ENCODE results near the gene FPR2. TPM values are rescaled to one million over a fixed set of nuclear protein-coding genes. Genes with fewer than 3 reads are reported as not detected.
A peak's percentile ranks its signal among the peaks of the same experiment; 100 is the strongest.

The FPR2 gene
- total and polyA plus RNA-seq, 9 of the 15 experiments (the other 6 are each of a cell fraction or from before 2014, with no cell fraction given): 0.03 to 0.15 (median 0.07) TPM; not detected in 6

DNA sequence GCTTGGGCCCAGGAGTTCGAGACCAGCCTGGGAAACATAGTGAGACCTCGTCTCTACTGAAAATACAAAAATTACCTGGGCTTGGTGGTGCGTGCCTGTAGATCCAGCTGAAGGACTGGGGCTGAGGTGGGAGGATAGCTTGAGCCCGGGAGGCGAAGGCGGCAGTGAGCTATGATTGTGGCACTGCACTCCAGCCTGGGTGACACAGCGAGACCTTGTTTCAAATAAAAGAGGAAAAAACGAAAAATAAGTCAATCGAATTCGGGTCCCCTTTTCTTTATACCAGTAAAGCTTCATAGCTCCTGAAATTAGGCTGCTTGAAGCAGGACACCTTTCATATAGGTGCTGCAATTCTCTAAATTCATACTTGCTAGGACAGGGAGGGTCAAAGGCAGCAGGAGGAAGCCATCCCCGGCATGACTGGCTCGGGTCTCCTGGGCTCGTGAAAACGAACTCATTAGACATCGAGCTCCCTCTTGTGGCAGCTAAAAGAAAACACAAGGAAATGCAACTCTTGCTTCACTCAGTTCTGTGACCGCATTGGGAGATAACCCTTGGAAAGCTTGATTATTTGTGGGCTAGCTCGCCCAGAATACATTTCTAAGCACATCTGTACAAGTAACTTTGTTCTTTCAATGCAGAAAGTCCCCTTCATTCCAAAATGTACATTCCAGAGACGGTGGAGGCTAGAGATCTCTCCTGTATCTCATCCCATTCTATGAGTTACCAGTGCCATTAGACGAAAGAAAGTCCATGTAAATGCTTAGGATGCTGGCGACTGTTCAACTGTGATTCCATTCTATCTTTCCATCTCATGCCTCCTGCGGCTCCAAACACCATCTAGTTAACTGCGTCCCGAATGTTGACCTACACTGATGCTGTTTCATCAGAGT lies 16.8 kb downstream of the FPR2 start (continued):
- TF ChIP-seq, protein P1, sequence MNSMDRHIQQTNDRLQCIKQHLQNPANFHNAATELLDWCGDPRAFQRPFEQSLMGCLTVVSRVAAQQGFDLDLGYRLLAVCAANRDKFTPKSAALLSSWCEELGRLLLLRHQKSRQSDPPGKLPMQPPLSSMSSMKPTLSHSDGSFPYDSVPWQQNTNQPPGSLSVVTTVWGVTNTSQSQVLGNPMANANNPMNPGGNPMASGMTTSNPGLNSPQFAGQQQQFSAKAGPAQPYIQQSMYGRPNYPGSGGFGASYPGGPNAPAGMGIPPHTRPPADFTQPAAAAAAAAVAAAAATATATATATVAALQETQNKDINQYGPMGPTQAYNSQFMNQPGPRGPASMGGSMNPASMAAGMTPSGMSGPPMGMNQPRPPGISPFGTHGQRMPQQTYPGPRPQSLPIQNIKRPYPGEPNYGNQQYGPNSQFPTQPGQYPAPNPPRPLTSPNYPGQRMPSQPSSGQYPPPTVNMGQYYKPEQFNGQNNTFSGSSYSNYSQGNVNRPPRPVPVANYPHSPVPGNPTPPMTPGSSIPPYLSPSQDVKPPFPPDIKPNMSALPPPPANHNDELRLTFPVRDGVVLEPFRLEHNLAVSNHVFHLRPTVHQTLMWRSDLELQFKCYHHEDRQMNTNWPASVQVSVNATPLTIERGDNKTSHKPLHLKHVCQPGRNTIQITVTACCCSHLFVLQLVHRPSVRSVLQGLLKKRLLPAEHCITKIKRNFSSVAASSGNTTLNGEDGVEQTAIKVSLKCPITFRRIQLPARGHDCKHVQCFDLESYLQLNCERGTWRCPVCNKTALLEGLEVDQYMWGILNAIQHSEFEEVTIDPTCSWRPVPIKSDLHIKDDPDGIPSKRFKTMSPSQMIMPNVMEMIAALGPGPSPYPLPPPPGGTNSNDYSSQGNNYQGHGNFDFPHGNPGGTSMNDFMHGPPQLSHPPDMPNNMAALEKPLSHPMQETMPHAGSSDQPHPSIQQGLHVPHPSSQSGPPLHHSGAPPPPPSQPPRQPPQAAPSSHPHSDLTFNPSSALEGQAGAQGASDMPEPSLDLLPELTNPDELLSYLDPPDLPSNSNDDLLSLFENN (IDR thresholded peaks at IDR 0.05; ENCODE audit: low read depth in 2 of 2, low read length in 2 of 2): 0 out of 4 replicates have a peak, but pooled peaks of 1 of the 2 experiments have one; percentile 19
- TF ChIP-seq EP300 (IDR thresholded peaks at IDR 0.05; ENCODE audit: low read length) (peak; percentile 49; the same call in 1 of the 2 replicates), NR2C1 (IDR thresholded peaks at IDR 0.05) (0 out of 2 replicates have a peak, but pooled peaks have one; percentile 36), NR2C1 (tag; IDR thresholded peaks at IDR 0.05) (peak; percentile 25; the same call in 1 of the 2 replicates), NR2C2 (CRISPR knock-in tag; IDR thresholded peaks at IDR 0.05) (no peak), NR2C2 (tag; IDR thresholded peaks at IDR 0.05) (peak; percentile 60), ZNF507 (tag; conservative IDR thresholded peaks at IDR 0.05) (no peak), CXXC5 (CRISPR knock-in tag; IDR thresholded peaks at IDR 0.05) (0 out of 2 replicates have a peak, but pooled peaks have one; percentile 27), ZNF589 (CRISPR knock-in tag; IDR thresholded peaks at IDR 0.05; ENCODE audit: low read depth) (peak; percentile 48; the same call in 1 of the 2 replicates), SMC3 (conservative IDR thresholded peaks at IDR 0.05; ENCODE audit: insufficient read depth, low read depth, low read length) (peak; percentile 75), JUND (IDR thresholded peaks at IDR 0.05; ENCODE audit: borderline replicate concordance, low read depth, low read length) (peak; percentile 59; the same call in 1 of the 2 replicates), JUND (tag; IDR thresholded peaks at IDR 0.05; ENCODE audit: borderline replicate concordance, low read depth, low read length) (peak; percentile 59; the same call in 1 of the 3 replicates), ELF1 (tag; IDR thresholded peaks at IDR 0.05) (peak; percentile 65; the same call in 1 of the 2 replicates), NFE2 (IDR thresholded peaks at IDR 0.05; ENCODE audit: low read depth) (peak; percentile 36; the same call in 1 of the 2 replicates), C11orf30 (IDR thresholded peaks at IDR 0.05; ENCODE audit: low read depth) (peak; percentile 8; the same call in 1 of the 2 replicates), RCOR1 (IDR thresholded peaks at IDR 0.05; ENCODE audit: borderline replicate concordance in 1 of 2, low read depth in 2 of 2, low read length in 2 of 2) (peak in 1 of 2 experiments; percentile 70; a peak in 2 of 4 replicates), SOX6 (IDR thresholded peaks at IDR 0.05) (peak; percentile 5; the same call in 1 of the 2 replicates), YY1 (IDR thresholded peaks at IDR 0.05; ENCODE audit: borderline replicate concordance in 1 of 3, control insufficient read depth in 1 of 3, extremely low read depth in 1 of 3, insufficient read depth in 3 of 3, insufficient read length in 1 of 3, insufficient replicate concordance in 2 of 3, low read depth in 1 of 3, low read length in 2 of 3) (peak in 2 of 3 experiments; percentile 21 to 45), ETV1 (tag; conservative IDR thresholded peaks at IDR 0.05; ENCODE audit: low read depth) (0 out of 2 replicates have a peak, but pooled peaks have one; percentile 29), MNT (conservative IDR thresholded peaks at IDR 0.05) (0 out of 4 replicates have a peak, but pooled peaks have one; percentile 32 to 56), ZNF263 (CRISPR knock-in tag; IDR thresholded peaks at IDR 0.05; ENCODE audit: borderline replicate concordance) (peak; percentile 73; the same call in 1 of the 2 replicates)

All from K562 (cell line).